Lower lobe of right lung (tissue), 2 donors: ENCODE results near the gene AKR1E2. TPM values are rescaled to one million over a fixed set of nuclear protein-coding genes. Genes with fewer than 3 reads are reported as not detected.

ENCODE experiments used
- ATAC-seq, 2 donors: fragments of 200-7000 bp; cut with Tn5 transposase; one replicate each; pipeline ENCODE4 v1.9.1; 2020 to 2022; ENCODE audit warnings: mild to moderate bottlenecking in 2 of 2, moderate library complexity in 2 of 2
- DNase-seq: peaks from one replicate; pipeline ENCODE4 v3.0.0-alpha.2; 2020
- H3K27ac ChIP-seq: fragments of 200-600 bp; one replicate; pipeline ENCODE4 v1.8.0; 2022
- H3K27me3 ChIP-seq: fragments of 200-600 bp; one replicate; pipeline ENCODE4 v1.8.0; 2022; ENCODE audit warnings: low read depth
- H3K36me3 ChIP-seq: fragments of 200-600 bp; one replicate; pipeline ENCODE4 v1.8.0; 2022; ENCODE audit warnings: mild to moderate bottlenecking
- H3K4me1 ChIP-seq: fragments of 200-600 bp; one replicate; pipeline ENCODE4 v1.8.0; 2022
- H3K4me3 ChIP-seq: fragments of 200-600 bp; one replicate; pipeline ENCODE4 v1.8.0; 2022; ENCODE audit warnings: mild to moderate bottlenecking
- H3K9me3 ChIP-seq: fragments of 200-600 bp; one replicate; pipeline ENCODE4 v1.8.0; 2022
- CTCF ChIP-seq: fragments of 200-600 bp; IDR thresholded peaks from one replicate; pipeline ENCODE4 v1.8.0; 2022; ENCODE audit warnings: antibody characterized with exemption, mild to moderate bottlenecking
- intact Hi-C: fragments of 100-400 bp; cut with DNase I; formaldehyde crosslinking; loops from one replicate; pipeline ENCODE4 v1.11.0; 2022
- total RNA-seq: library from RNA; stranded (reverse); fragmentation: NEBNext Ultra II Directional; extraction: Animal tissue kit (Norgen Biotek cat#: 25700); gene quantifications from one replicate; pipeline ENCODE4 v1.2.1, GENCODE V29; 2021
- donor health status: DM: no; HTN: yes; CAD: no; lungs with severe emphysema.

Gene AKR1E2
- total RNA-seq, 1 donor from 2014 or later = 11.3 TPM

GRCh38 chr10:4820804-4821401, 5.1 kb upstream of the AKR1E2 start:
- ATAC-seq (peak; percentile 29 to 53), DNase-seq (no peak)
- intact Hi-C loops = no loop called here
- no peaks in the 10 kb centered on the region for H3K27me3 ChIP-seq
- H3K9me3 ChIP-seq = no peaks in the 10 kb centered on the region
- H3K4me1 ChIP-seq = peaks cover 4% of the 10 kb centered on the region
- no peak overlapping the region for H3K4me3 ChIP-seq
- no peak for TF ChIP-seq CTCF
- no peak overlapping the region for H3K27ac ChIP-seq
- H3K36me3 ChIP-seq = no peaks in the 10 kb centered on the region

GRCh38 chr10:4822208-4822607, 3.8 kb upstream of the AKR1E2 start:
- H3K36me3 ChIP-seq = no peaks in the 10 kb centered on the region
- H3K4me3 ChIP-seq = no peak overlapping the region
- H3K4me1 ChIP-seq = peaks cover 8% of the 10 kb centered on the region
- intact Hi-C loops = no loop called here
- no peak overlapping the region for H3K27ac ChIP-seq
- DNase-seq = no peak
- no peak for ATAC-seq
- H3K9me3 ChIP-seq = no peaks in the 10 kb centered on the region
- H3K27me3 ChIP-seq = no peaks in the 10 kb centered on the region
- TF ChIP-seq CTCF = no peak

GRCh38 chr10:4824791-4825310, 1.2 kb upstream of the AKR1E2 start:
- Histone ChIP-seq H3K36me3 (no peaks in the 10 kb centered on the region), H3K4me3 (no peak overlapping the region), H3K9me3 (no peaks in the 10 kb centered on the region), H3K27ac (no peak overlapping the region), H3K4me1 (peaks cover 8% of the 10 kb centered on the region), H3K27me3 (no peaks in the 10 kb centered on the region)
- DNase-seq = no peak
- no peak for TF ChIP-seq CTCF
- ATAC-seq = no peak
- intact Hi-C loops = no loop called here

GRCh38 chr10:4825456-4825867, 545 bp upstream of the AKR1E2 start:
- intact Hi-C loops = no loop called here
- Histone ChIP-seq H3K27me3 (no peaks in the 10 kb centered on the region), H3K9me3 (no peaks in the 10 kb centered on the region), H3K36me3 (no peaks in the 10 kb centered on the region), H3K4me3 (peak overlapping the region; percentile 67), H3K4me1 (peaks cover 8% of the 10 kb centered on the region), H3K27ac (peak overlapping the region; percentile 93)
- ATAC-seq (peak in 1 of 2 donors; percentile 21), DNase-seq (no peak)
- TF ChIP-seq CTCF = no peak

GRCh38 chr10:4826792-4827324, 851 bp downstream of the AKR1E2 start:
- Histone ChIP-seq H3K4me1 (peaks cover 8% of the 10 kb centered on the region), H3K27me3 (no peaks in the 10 kb centered on the region), H3K9me3 (no peaks in the 10 kb centered on the region), H3K27ac (peak overlapping the region; percentile 93), H3K36me3 (peaks cover 5% of the 10 kb centered on the region), H3K4me3 (peak overlapping the region; percentile 67)
- TF ChIP-seq CTCF = no peak
- intact Hi-C loops = no loop called here
- ATAC-seq (no peak), DNase-seq (no peak)
